ENCODE measurements around the gene ASIC1. TPM values are rescaled to one million over a fixed set of nuclear protein-coding genes. Genes with fewer than 3 reads are reported as not detected.

Gene ASIC1
- total and polyA plus RNA-seq, 2 of the 13 experiments (the other 11 are each of a cell fraction or from before 2014, with no cell fraction given), result 0.44 to 1.5 TPM

- TF ChIP-seq, protein P1, sequence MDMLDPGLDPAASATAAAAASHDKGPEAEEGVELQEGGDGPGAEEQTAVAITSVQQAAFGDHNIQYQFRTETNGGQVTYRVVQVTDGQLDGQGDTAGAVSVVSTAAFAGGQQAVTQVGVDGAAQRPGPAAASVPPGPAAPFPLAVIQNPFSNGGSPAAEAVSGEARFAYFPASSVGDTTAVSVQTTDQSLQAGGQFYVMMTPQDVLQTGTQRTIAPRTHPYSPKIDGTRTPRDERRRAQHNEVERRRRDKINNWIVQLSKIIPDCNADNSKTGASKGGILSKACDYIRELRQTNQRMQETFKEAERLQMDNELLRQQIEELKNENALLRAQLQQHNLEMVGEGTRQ (IDR thresholded peaks at IDR 0.05; ENCODE audit: low read depth, low read length), result 0 out of 2 replicates have a peak, but pooled peaks have one; percentile 26
- TF ChIP-seq, protein P1 (CRISPR knock-in tag; IDR thresholded peaks at IDR 0.05; ENCODE audit: borderline replicate concordance), result peak; percentile 56; the same call in 1 of the 2 replicates
- TF ChIP-seq GABPA (IDR thresholded peaks at IDR 0.05; ENCODE audit: low read depth, low read length) (peak; percentile 57), GABPA (CRISPR knock-in tag; IDR thresholded peaks at IDR 0.05; ENCODE audit: low read depth) (peak; percentile 97), ZNF883 (CRISPR knock-in tag; IDR thresholded peaks at IDR 0.05; ENCODE audit: not compliant biosample characterization) (peak; percentile 45), ZNF121 (CRISPR knock-in tag; IDR thresholded peaks at IDR 0.05) (no peak), TP53 (CRISPR knock-in tag; conservative IDR thresholded peaks at IDR 0.05) (peak; percentile 81; the same call in 1 of the 2 replicates), ZFP36L1 (CRISPR knock-in tag; IDR thresholded peaks at IDR 0.05) (peak; percentile 81; the same call in 1 of the 2 replicates), KLF11 (CRISPR knock-in tag; IDR thresholded peaks at IDR 0.05) (0 out of 2 replicates have a peak, but pooled peaks have one; percentile 47), CBX1 (IDR thresholded peaks at IDR 0.05; ENCODE audit: low read depth) (peak; percentile 49), MIXL1 (CRISPR knock-in tag; IDR thresholded peaks at IDR 0.05) (peak; percentile 90; the same call in 1 of the 2 replicates), ZSCAN31 (CRISPR knock-in tag; IDR thresholded peaks at IDR 0.05; ENCODE audit: low read depth) (peak; percentile 40; the same call in 1 of the 2 replicates), NR2C2 (CRISPR knock-in tag; IDR thresholded peaks at IDR 0.05; ENCODE audit: borderline replicate concordance) (peak; percentile 91), ZNF615 (CRISPR knock-in tag; IDR thresholded peaks at IDR 0.05; ENCODE audit: borderline replicate concordance) (no peak), MAFF (IDR thresholded peaks at IDR 0.05; ENCODE audit: low read depth, low read length) (peak; percentile 22; the same call in 1 of the 2 replicates), ZBTB21 (CRISPR knock-in tag; IDR thresholded peaks at IDR 0.05) (peak; percentile 85), NBN (conservative IDR thresholded peaks at IDR 0.05) (no peak), GMEB2 (CRISPR knock-in tag; IDR thresholded peaks at IDR 0.05; ENCODE audit: low read depth) (peak; percentile 96), ZFP90 (CRISPR knock-in tag; IDR thresholded peaks at IDR 0.05; ENCODE audit: borderline replicate concordance) (peak; percentile 46; the same call in 1 of the 2 replicates), HNF4G (IDR thresholded peaks at IDR 0.05; ENCODE audit: borderline replicate concordance, low read depth, low read length) (no peak), HNF4G (CRISPR knock-in tag; IDR thresholded peaks at IDR 0.05; ENCODE audit: borderline replicate concordance, low read depth) (no peak), BORCS8-MEF2B (CRISPR knock-in tag; IDR thresholded peaks at IDR 0.05) (peak; percentile 47), SIN3A (IDR thresholded peaks at IDR 0.05; ENCODE audit: borderline replicate concordance, low read depth, low read length) (peak; percentile 92), ZMAT3 (CRISPR knock-in tag; conservative IDR thresholded peaks at IDR 0.05) (no peak)
- TF ChIP-seq, protein P2, sequence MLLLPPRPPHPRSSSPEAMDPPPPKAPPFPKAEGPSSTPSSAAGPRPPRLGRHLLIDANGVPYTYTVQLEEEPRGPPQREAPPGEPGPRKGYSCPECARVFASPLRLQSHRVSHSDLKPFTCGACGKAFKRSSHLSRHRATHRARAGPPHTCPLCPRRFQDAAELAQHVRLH (CRISPR knock-in tag; IDR thresholded peaks at IDR 0.05; ENCODE audit: borderline replicate concordance, low read depth), result peak; percentile 57; the same call in 1 of the 2 replicates
- TF ChIP-seq, protein P3, sequence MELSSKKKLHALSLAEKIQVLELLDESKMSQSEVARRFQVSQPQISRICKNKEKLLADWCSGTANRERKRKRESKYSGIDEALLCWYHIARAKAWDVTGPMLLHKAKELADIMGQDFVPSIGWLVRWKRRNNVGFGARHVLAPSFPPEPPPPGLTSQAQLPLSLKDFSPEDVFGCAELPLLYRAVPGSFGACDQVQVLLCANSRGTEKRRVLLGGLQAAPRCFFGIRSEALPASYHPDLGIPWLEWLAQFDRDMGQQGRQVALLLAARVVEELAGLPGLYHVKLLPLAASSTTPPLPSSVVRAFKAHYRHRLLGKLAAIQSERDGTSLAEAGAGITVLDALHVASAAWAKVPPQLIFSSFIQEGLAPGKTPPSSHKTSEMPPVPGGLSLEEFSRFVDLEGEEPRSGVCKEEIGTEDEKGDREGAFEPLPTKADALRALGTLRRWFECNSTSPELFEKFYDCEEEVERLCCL (CRISPR knock-in tag; IDR thresholded peaks at IDR 0.05; ENCODE audit: borderline replicate concordance), result no peak
These were observed 32.0 kb upstream of the ASIC1 start, which contains the start of gene RACGAP1 (continued) for GRCh38 chr12:50025187-50026059.

Data from HepG2 (cell line).